Uterus (tissue), 4 donors: ENCODE data around the gene ABLIM2. TPM values are rescaled to one million over a fixed set of nuclear protein-coding genes. Genes with fewer than 3 reads are reported as not detected.

Source experiments
- DNase-seq, 2 donors: peaks; one replicate each; pipeline ENCODE4 v3.0.0-alpha.2; 2019 to 2020
- H3K27ac ChIP-seq, 2 donors: fragments of 200-600 bp; sonication (generic); 1 replicate in 1 of 2; 2 replicates in 1 of 2; pipeline ENCODE4 v1.5.1; 2016 to 2018
- H3K27me3 ChIP-seq, 2 donors: fragments of 200-600 bp; sonication (generic); one replicate each; pipeline ENCODE4 v1.5.1; 2018 to 2019; ENCODE audit warnings: control low read depth in 1 of 2
- H3K36me3 ChIP-seq, 2 donors: fragments of 200-600 bp; sonication (generic); one replicate each; pipeline ENCODE4 v1.5.1; 2019; ENCODE audit warnings: control low read depth in 1 of 2
- H3K4me1 ChIP-seq, 2 donors: fragments of 200-600 bp; sonication (generic); one replicate each; pipeline ENCODE4 v1.5.1; 2018 to 2019; ENCODE audit warnings: control low read depth in 1 of 2
- H3K4me3 ChIP-seq, 2 donors: fragments of 200-600 bp; sonication (generic); 1 replicate in 1 of 2; 2 replicates in 1 of 2; pipeline ENCODE4 v1.5.1; 2018 to 2019; ENCODE audit warnings: mild to moderate bottlenecking in 1 of 2
- H3K9me3 ChIP-seq, 2 donors: fragments of 200-600 bp; sonication (generic); one replicate each; pipeline ENCODE4 v1.5.1; 2019; ENCODE audit warnings: control low read depth in 1 of 2
- POLR2A ChIP-seq, 2 donors: fragments of 450-650 bp; IDR thresholded peaks; one replicate each; pipeline ENCODE4 v1.6.1; 2016; ENCODE audit warnings: antibody characterized with exemption in 2 of 2, mild to moderate bottlenecking in 1 of 2, moderate library complexity in 1 of 2
- intact Hi-C: fragments of 100-400 bp; cut with DNase I; formaldehyde crosslinking; loops from one replicate; pipeline ENCODE4 v1.15.1; 2023; ENCODE audit warnings: low total_unique reads
- total RNA-seq, 4 donors: library from RNA; depleted of rRNA in 3 of 4; stranded (reverse); fragments of >200 nt in 3 of 4; gene quantifications; one replicate each; pipeline versions ENCODE4 v1.1.0 to v1.2.4, GENCODE V29; 2014 to 2023
- TF ChIP-seq, protein P1 (sequence below), 4 experiments: fragments of 200-600 bp in 2 of 4; fragments of 450-650 bp in 2 of 4; sonication (generic) in 2 of 4; IDR thresholded peaks; one replicate each; pipeline ENCODE4 v1.5.1; 2016 to 2019; ENCODE audit warnings: antibody characterized with exemption in 4 of 4, mild to moderate bottlenecking in 2 of 4, moderate library complexity in 1 of 4
- donor health status: DM: yes; HTN: yes; CAD: no.

ABLIM2 gene
- total RNA-seq, 4 donors from 2014 or later = 0.77 to 6.0 (median 1.5) TPM

DNA sequence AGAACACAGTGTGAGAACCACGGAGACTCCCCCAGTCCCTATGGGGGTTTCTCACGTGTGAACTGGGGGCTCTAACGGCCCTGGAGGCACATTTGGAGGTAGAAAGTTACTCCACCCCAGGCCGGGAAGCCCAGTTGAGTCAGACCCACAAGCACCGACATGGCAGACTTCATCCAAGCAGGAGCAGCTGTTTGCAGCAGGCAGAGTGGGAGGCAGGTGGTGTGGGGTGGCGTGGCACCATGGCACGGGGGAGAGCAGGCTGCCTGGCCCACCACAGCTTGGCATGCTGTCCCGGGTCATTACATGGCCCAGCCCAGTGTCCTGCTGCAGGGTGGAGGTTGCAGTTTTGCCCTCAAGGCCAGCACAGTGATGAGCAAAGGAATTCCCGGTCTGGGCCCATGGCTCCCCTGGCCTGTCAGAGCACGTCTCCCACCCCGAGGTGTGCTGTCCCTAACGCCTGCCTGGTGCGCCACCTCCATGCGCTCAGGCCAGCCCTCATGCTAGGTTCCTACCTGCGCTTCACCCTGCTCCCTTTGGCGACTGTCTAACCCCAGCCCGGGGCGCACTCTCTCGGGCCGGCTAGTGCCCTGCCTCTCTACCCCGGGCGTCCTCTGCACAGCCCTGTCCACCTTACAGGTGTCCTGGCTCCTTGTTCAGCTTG lies 128.4 kb downstream of the ABLIM2 start:
- Histone ChIP-seq H3K27me3 (no peaks in the 10 kb centered on the region), H3K27ac (no peak overlapping the region)
- intact Hi-C loops = no loop called here

DNA sequence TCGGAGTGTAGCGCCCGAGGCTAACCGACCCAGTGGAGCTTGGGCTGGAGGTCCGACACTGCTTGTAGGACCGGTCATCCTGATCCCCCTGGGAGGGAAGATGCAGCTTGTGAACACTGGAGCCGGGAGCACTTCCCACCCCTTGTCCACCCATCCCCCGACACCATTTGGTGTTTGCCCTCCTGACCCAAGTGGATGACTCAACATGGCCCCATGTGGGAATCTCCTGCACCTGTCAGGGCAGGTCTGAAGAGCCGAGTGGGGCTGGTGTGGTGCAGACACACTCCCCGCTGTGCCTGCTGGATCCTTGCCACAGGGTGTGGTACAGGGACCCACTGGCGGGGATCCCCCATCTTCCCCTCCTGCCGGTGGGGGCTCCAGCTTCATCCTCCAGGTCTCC lies 128.9 kb downstream of the ABLIM2 start:
- intact Hi-C loops = no loop called here
- DNase-seq = no peak
- H3K36me3 ChIP-seq = no peaks in the 10 kb centered on the region
- H3K9me3 ChIP-seq = no peaks in the 10 kb centered on the region
- TF ChIP-seq, protein P1, sequence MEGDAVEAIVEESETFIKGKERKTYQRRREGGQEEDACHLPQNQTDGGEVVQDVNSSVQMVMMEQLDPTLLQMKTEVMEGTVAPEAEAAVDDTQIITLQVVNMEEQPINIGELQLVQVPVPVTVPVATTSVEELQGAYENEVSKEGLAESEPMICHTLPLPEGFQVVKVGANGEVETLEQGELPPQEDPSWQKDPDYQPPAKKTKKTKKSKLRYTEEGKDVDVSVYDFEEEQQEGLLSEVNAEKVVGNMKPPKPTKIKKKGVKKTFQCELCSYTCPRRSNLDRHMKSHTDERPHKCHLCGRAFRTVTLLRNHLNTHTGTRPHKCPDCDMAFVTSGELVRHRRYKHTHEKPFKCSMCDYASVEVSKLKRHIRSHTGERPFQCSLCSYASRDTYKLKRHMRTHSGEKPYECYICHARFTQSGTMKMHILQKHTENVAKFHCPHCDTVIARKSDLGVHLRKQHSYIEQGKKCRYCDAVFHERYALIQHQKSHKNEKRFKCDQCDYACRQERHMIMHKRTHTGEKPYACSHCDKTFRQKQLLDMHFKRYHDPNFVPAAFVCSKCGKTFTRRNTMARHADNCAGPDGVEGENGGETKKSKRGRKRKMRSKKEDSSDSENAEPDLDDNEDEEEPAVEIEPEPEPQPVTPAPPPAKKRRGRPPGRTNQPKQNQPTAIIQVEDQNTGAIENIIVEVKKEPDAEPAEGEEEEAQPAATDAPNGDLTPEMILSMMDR (IDR thresholded peaks at IDR 0.05) = no peak
- TF ChIP-seq POLR2A (IDR thresholded peaks at IDR 0.05) = no peak
- no peaks in the 10 kb centered on the region for H3K4me1 ChIP-seq
- H3K27ac ChIP-seq = no peak overlapping the region
- H3K27me3 ChIP-seq = no peaks in the 10 kb centered on the region
- no peak overlapping the region for H3K4me3 ChIP-seq

More for the DNA sequence above, 128.4 kb downstream of the ABLIM2 start:
- no peaks in the 10 kb centered on the region for H3K36me3 ChIP-seq
- TF ChIP-seq POLR2A (IDR thresholded peaks at IDR 0.05) = no peak
- TF ChIP-seq, protein P1 (IDR thresholded peaks at IDR 0.05) = no peak
- DNase-seq = no peak
- H3K4me1 ChIP-seq = no peaks in the 10 kb centered on the region
- no peaks in the 10 kb centered on the region for H3K9me3 ChIP-seq
- H3K4me3 ChIP-seq = no peak overlapping the region

DNA sequence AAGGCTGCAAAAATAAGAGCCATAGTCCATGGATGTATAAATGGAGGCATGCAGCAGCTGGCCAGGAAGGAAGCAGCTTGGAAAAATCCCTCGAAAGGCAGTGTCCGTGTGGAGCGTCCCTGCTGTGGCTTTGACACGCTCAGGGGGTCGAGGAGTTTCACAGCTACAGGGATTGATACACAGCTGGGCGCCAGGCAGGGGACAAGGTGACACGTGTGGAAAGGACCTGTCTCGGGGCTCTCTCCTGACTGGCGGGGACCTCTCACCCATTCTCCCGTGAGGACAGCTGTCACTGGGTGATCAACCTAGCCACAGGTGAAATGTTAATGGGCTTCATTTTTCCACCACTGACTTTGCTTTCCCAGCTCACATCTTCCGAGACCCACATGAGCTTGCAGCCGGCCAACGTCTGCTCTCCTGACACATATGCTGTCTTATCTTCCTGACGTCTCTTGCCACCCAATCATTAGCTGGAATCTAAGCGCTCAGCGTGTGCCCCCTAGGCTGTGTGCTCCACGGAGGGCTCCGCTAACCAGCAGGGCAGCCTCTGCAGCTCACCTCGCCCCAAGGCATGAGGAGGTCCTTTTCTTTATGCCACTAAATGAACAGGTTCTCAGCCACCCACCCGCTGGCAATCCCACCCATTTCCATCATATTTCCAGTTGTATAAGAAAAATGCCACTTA lies 129.6 kb downstream of the ABLIM2 start:
- no peak for TF ChIP-seq POLR2A (IDR thresholded peaks at IDR 0.05)
- TF ChIP-seq, protein P1 (IDR thresholded peaks at IDR 0.05) = no peak
- intact Hi-C loops = no loop called here
- no peak for DNase-seq
- no peaks in the 10 kb centered on the region for H3K36me3 ChIP-seq
- no peaks in the 10 kb centered on the region for H3K9me3 ChIP-seq
- no peaks in the 10 kb centered on the region for H3K27me3 ChIP-seq
- H3K4me1 ChIP-seq = no peaks in the 10 kb centered on the region
- H3K27ac ChIP-seq = no peak overlapping the region
- no peak overlapping the region for H3K4me3 ChIP-seq

DNA sequence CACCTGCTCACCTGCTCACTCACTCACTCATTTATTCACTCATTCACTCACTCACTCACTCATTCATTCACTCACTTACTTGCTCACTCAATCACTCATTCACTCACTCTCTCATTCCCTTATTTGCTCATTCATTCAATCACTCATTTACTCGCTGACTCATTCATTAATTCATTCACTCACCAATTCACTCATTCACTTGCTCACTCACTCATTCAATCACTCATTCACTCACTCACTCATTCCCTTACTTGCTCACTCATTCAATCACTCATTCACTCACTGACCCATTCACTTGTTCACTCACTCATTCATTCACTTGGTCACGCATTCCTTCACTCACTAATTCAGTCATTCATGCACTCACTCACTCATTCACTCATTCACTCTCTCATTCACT lies 130.2 kb downstream of the ABLIM2 start:
- intact Hi-C loops = no loop called here
- TF ChIP-seq POLR2A (IDR thresholded peaks at IDR 0.05) = no peak
- TF ChIP-seq, protein P1 (IDR thresholded peaks at IDR 0.05) = no peak
- Histone ChIP-seq H3K4me1 (no peaks in the 10 kb centered on the region), H3K27ac (no peak overlapping the region), H3K9me3 (no peaks in the 10 kb centered on the region), H3K27me3 (no peaks in the 10 kb centered on the region), H3K36me3 (no peaks in the 10 kb centered on the region), H3K4me3 (no peak overlapping the region)
- DNase-seq = no peak

DNA sequence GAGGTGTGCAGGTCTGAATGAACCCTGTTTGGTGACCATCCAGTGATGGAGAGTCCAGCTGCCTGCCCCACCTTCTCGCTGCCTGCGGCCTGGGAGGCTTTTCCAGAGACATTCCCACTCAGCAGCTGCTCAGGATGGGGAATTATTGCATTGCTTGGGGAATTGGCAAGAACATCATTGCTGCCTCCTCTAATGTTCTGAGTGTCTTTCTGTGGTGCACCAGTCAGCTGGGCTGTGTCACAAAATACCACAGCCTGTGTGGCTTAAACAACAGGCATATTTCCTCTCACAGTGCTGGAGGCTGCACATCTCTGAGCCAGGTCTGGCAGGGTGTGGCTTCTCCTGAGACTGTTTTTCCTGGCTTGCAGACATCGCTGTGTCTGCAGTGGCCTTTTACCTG lies 132.2 kb downstream of the ABLIM2 start:
- Histone ChIP-seq H3K4me1 (no peaks in the 10 kb centered on the region), H3K9me3 (no peaks in the 10 kb centered on the region), H3K27ac (no peak overlapping the region), H3K36me3 (no peaks in the 10 kb centered on the region), H3K4me3 (no peak overlapping the region), H3K27me3 (no peaks in the 10 kb centered on the region)
- TF ChIP-seq, protein P1 (IDR thresholded peaks at IDR 0.05) = no peak
- TF ChIP-seq POLR2A (IDR thresholded peaks at IDR 0.05) = no peak
- no peak for DNase-seq
- intact Hi-C loops = no loop called here
